GM19025 (cell line): ENCODE results near the gene TRPC3.

Experiments
- ATAC-seq: cut with Tn5 transposase; IDR thresholded peaks from one replicate; pipeline ENCODE4 v1.9.1; 2021; ENCODE audit warnings: mild to moderate bottlenecking, low read depth, moderate library complexity; ENCODE audit not compliant: unreplicated experiment

TRPC3 gene

GRCh38 chr4:121951521-121952110 is at the start of gene TRPC3:
TSS of gene TRPC3 (minus strand) at chr4:121952060. CDS start at chr4:121951680, 380 bp downstream.
- peak; percentile 39 for ATAC-seq

- ATAC-seq: no peak
These were observed 49.0 kb upstream of the TRPC3 start for GRCh38 chr4:122000849-122001248.

DNA sequence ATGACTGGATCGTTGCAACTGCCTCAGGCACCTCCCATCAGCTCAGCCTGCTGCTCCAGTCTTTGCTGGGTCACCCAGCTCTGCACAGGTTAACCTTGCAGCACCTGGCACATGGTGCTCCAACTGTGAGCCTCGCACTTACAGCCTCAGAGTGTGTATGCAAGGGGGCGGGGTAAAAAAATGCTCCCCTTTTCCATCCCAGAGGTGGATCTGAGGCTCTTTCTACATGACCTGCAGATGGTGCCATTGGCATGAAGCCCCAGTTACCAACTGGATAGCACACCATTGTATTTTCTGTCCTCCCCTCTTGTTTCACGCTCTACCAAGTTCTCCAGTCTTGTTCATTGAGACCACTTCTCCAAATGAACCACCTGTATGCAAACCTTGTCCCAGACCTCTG is 46.2 kb upstream of the TRPC3 start:
- no peak for ATAC-seq

GRCh38 chr4:121995790-121996537 is 44.1 kb upstream of the TRPC3 start:
- ATAC-seq: no peak

DNA sequence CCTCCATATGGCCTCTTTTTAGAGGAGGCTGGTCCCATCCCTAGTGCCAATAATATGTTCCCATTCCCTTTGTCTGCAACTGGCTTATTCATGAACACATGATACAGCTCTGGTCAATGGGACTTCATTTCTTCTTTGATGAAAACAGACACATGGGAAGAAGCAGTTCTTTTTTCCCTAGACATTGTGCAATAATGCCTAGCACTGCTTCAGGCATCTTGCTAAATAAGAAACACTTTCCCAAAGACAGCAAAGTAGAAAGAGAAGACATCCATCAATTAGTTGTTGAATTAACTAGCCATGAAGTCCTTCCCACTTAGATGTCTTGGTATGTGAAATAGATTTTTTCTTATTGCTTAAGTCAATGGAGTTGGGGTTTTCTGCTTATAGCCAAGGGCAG is 40.1 kb upstream of the TRPC3 start:
- no peak for ATAC-seq

GRCh38 chr4:121990489-121990888 is 38.6 kb upstream of the TRPC3 start:
- ATAC-seq: no peak

GRCh38 chr4:121989715-121990114 is 37.9 kb upstream of the TRPC3 start:
- no peak for ATAC-seq

- ATAC-seq: no peak
These were observed 37.1 kb upstream of the TRPC3 start for GRCh38 chr4:121988950-121989349.

GRCh38 chr4:121980643-121981042 is 28.8 kb upstream of the TRPC3 start:
- no peak for ATAC-seq

GRCh38 chr4:121978172-121978516 is 26.3 kb upstream of the TRPC3 start:
- peak; percentile 29 for ATAC-seq

DNA sequence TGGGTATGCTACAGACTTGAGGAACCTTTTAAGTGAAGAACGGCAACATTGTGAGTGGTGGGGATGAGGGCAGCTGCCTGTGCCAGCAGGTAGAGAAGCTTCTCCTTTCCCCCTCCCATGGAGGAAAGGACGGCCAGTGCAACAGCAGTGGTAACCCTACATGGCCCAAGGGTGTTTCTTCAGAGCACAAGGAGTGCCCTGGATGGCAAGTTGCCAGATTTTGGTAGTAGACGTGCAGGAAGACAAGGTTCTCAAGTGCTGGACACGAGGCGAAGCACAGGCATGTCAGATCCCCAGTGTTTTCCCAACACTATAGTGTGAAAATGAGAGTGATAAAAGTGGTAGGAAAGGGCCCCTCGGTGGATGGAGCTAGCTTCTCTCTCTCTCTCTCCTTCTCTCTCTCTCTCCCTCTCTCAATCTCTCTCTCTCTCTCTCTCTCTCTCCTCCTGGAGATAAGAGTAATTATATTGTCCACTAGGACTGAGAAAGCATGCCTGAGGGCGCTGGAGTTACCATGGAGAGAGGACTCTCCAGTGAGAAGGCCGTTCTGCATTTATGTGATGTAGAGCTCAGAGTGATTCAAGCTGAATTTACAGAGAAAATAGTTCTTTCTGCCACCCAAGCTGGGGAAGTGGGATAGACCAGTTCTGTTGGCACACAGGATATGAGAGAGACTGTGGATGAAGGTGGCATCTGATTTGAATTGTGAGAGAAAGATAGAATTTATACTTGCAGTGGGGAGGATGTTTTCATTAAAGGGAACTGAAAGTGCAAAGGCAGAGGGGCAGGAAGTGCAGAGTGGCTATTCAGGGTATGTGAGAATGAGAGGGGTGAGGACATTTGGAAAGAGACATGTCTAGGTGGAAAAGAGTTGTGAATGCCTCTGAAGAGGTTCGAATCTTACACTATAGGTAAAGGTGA is 25.7 kb upstream of the TRPC3 start:
- ATAC-seq: peak; percentile 87

GRCh38 chr4:121975784-121976183 is 23.9 kb upstream of the TRPC3 start:
- ATAC-seq: no peak

DNA sequence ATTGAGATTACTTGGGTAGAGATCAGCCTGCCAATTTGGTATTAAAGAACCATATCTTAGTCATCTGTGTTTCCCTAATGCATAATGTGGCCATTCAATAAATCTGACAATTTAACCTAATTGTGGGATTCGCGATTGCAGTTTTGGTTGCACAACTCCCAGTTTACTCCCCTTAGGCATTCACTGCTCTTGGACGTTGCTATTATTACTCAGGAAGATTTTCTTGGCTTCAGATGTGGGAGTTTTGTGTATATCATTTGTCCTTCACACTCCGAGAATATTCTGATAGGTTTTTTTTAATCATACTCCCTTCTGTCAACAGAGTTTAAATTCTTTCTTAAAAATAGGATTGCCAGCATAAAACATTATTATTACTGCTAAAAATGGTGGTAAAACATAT is 22.0 kb upstream of the TRPC3 start:
- no peak for ATAC-seq

- no peak for ATAC-seq
These were observed 17.0 kb upstream of the TRPC3 start for GRCh38 chr4:121968859-121969258.

DNA sequence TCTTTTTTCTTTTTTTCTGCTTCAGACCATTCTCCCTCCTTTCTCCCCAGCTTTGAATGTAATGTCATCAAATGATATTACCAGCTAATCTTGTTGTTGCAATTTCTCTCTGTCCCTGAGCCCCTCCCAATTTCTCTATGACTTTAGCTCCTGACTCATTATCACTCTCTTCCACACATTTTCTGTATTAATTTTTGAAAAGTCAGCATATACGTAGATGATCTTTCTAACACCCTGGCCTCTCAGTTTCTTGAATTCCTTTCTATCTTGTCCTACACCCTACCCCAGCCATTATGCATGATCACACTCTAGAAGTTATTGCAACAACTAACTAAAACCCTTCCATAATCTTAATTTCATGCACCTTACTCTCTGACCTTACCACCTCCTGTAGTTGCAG is 13.1 kb upstream of the TRPC3 start:
- ATAC-seq: no peak

- no peak for ATAC-seq
These were observed 9.0 kb upstream of the TRPC3 start for GRCh38 chr4:121960818-121961217.

DNA sequence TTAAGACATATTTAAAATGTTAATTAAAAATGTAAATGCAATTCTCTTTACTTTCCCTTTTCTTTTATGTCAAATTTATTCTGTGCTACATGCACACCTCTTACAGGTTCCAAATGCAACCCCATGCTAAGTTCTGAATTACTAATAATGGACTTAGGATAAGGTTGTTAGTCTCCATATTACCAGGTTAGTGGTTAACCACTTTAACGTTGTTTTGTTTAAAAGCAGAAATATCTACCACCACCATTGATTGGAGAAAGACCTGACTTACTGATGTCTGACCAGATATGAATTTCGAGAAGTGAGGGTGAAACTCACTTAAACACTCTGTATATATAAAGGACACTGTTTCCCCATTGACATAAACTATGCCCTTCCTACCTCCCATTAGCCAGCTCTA is 6.9 kb upstream of the TRPC3 start:
- no peak for ATAC-seq

- no peak for ATAC-seq
These were observed 5.4 kb upstream of the TRPC3 start for GRCh38 chr4:121957266-121957665.

DNA sequence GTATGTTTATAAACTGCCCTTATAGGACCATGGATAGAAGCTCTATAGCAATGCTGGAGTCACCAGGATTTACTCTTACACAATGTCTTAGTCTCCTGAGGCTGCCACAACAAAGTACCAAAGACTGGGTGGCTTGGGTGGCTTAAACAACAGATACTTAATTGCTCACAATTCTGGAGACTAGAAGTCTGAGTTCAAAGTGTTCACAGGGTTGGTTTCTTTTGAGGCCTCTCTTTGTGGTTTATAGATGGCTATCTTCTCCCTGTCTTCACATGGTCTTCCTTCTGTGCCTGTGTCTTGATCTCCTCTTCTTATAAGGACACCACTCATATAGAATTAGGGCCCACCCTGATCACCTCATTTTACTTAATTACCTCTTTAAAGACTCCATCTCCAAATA is 2.0 kb upstream of the TRPC3 start:
- ATAC-seq: no peak

- no peak for ATAC-seq
These were observed 430 bp upstream of the TRPC3 start for GRCh38 chr4:121952290-121952689.
